Inferior parietal cortex (tissue), 1 donor: ENCODE results near the gene HOXC10.
A peak's percentile ranks its signal among the peaks of the same experiment; 100 is the strongest.

Experiments
- DNase-seq: peaks from one replicate; pipeline ENCODE4 v3.0.0-alpha.2; 2016; ENCODE audit errors: extremely low spot score

Gene HOXC10

GRCh38 chr12:54016478-54016964 lies 31.6 kb downstream of the HOXC10 start:
- DNase-seq, result no peak

GRCh38 chr12:54017027-54017788 lies 32.3 kb downstream of the HOXC10 start:
- DNase-seq, result no peak

GRCh38 chr12:54017878-54018467 lies 33.0 kb downstream of the HOXC10 start:
- peak; percentile 25 for DNase-seq

- no peak for DNase-seq
These were observed 33.6 kb downstream of the HOXC10 start for GRCh38 chr12:54018468-54018984.

GRCh38 chr12:54019091-54019811 lies 34.3 kb downstream of the HOXC10 start:
- DNase-seq, result no peak

GRCh38 chr12:54019924-54020590 lies 35.1 kb downstream of the HOXC10 start:
- DNase-seq, result no peak

- no peak for DNase-seq
These were observed 35.9 kb downstream of the HOXC10 start for GRCh38 chr12:54020591-54021405.

GRCh38 chr12:54021432-54022013 lies 36.6 kb downstream of the HOXC10 start:
- no peak for DNase-seq

- no peak for DNase-seq
These were observed 38.3 kb downstream of the HOXC10 start for GRCh38 chr12:54022960-54023884.

- DNase-seq, result no peak
These were observed 39.2 kb downstream of the HOXC10 start for GRCh38 chr12:54024127-54024526.

- DNase-seq, result no peak
These were observed 39.8 kb downstream of the HOXC10 start for GRCh38 chr12:54024581-54025305.

GRCh38 chr12:54025499-54026405 lies 40.8 kb downstream of the HOXC10 start:
- no peak for DNase-seq

- DNase-seq, result no peak
These were observed 41.9 kb downstream of the HOXC10 start for GRCh38 chr12:54026640-54027441.

- no peak for DNase-seq
These were observed 42.5 kb downstream of the HOXC10 start for GRCh38 chr12:54027442-54027786.

GRCh38 chr12:54028314-54029201 lies 43.6 kb downstream of the HOXC10 start, which contains the start of gene HOXC6:
Gene HOXC6 (plus strand): TSS chr12:54028440. CDS start chr12:54028522, 82 bp downstream.
- DNase-seq, result no peak
